GM23338 (cell line): ENCODE measurements around the gene GRIN3B. TPM values are rescaled to one million over a fixed set of nuclear protein-coding genes. Genes with fewer than 3 reads are reported as not detected.
A peak's percentile ranks its signal among the peaks of the same experiment; 100 is the strongest.

Experiments
- ATAC-seq: fragments of 200-7000 bp; cut with Tn5 transposase; 3 replicates; pipeline ENCODE4 v1.9.1; 2020
- DNase-seq: peaks from one replicate; pipeline ENCODE4 v3.0.0-alpha.2; 2015; ENCODE audit warnings: low spot score
- H2AFZ ChIP-seq: fragments of 200-600 bp; sonication (generic); 2 replicates; pipeline ENCODE4 v1.8.0; 2016; ENCODE audit warnings: antibody characterized with exemption, mild to moderate bottlenecking, moderate library complexity
- H3F3A ChIP-seq: fragments of 200-600 bp; sonication (generic); replicated peaks from 2 replicates; pipeline ENCODE4 v1.8.0; 2017; ENCODE audit warnings: antibody characterized with exemption, mixed run types, low read depth
- H3K27ac ChIP-seq: fragments of 200-600 bp; sonication (generic); 2 replicates; pipeline ENCODE4 v1.6.1; 2016; ENCODE audit warnings: low read depth
- H3K27me3 ChIP-seq: fragments of 200-600 bp; sonication (generic); 2 replicates; pipeline ENCODE4 v1.8.0; 2016; ENCODE audit warnings: mild to moderate bottlenecking, mixed run types, moderate library complexity; ENCODE audit not compliant: insufficient read depth
- H3K36me3 ChIP-seq: fragments of 200-600 bp; sonication (generic); 2 replicates; pipeline ENCODE4 v1.8.0; 2016; ENCODE audit warnings: mild to moderate bottlenecking; ENCODE audit not compliant: insufficient read depth
- H3K4me1 ChIP-seq: fragments of 200-600 bp; sonication (generic); 2 replicates; pipeline ENCODE4 v1.8.0; 2016; ENCODE audit warnings: mild to moderate bottlenecking, moderate library complexity; ENCODE audit not compliant: insufficient read depth
- H3K4me2 ChIP-seq: fragments of 200-600 bp; sonication (generic); 2 replicates; pipeline ENCODE4 v1.7.1; 2017; ENCODE audit warnings: mixed run types
- H3K4me3 ChIP-seq: fragments of 200-600 bp; sonication (generic); 2 replicates; pipeline ENCODE4 v1.6.1; 2016; ENCODE audit warnings: mixed run types
- H3K79me2 ChIP-seq: fragments of 200-600 bp; sonication (generic); replicated peaks from 2 replicates; pipeline ENCODE4 v1.8.0; 2017; ENCODE audit warnings: mild to moderate bottlenecking; ENCODE audit not compliant: insufficient read depth
- H3K9me2 ChIP-seq: fragments of 200-600 bp; sonication (generic); 2 replicates; pipeline ENCODE4 v1.8.0; 2017; ENCODE audit not compliant: insufficient read depth
- H4K20me1 ChIP-seq: fragments of 200-600 bp; sonication (generic); replicated peaks from 2 replicates; pipeline ENCODE4 v1.8.0; 2017; ENCODE audit warnings: mild to moderate bottlenecking; ENCODE audit not compliant: insufficient read depth
- H3K27ac Mint-ChIP-seq: 2 replicates; pipeline ENCODE4 v1.8.0; 2020; ENCODE audit warnings: inconsistent platforms, mild to moderate bottlenecking, moderate library complexity, mixed read lengths
- H3K27me3 Mint-ChIP-seq: 3 replicates; pipeline ENCODE4 v1.8.0; 2022; ENCODE audit warnings: low read depth, mild to moderate bottlenecking, moderate library complexity, mixed read lengths, inconsistent platforms; ENCODE audit not compliant: insufficient read depth, poor library complexity
- H3K36me3 Mint-ChIP-seq: 3 replicates; pipeline ENCODE4 v1.8.0; 2021; ENCODE audit warnings: low read depth, mild to moderate bottlenecking, inconsistent platforms, moderate library complexity, mixed read lengths
- H3K4me1 Mint-ChIP-seq: 3 replicates; pipeline ENCODE4 v1.8.0; 2020; ENCODE audit warnings: mild to moderate bottlenecking, inconsistent platforms, mixed read lengths
- H3K4me3 Mint-ChIP-seq: 3 replicates; pipeline ENCODE4 v1.8.0; 2021; ENCODE audit warnings: moderate library complexity, mild to moderate bottlenecking, inconsistent platforms, mixed read lengths
- H3K9me3 Mint-ChIP-seq: 3 replicates; pipeline ENCODE4 v1.8.0; 2020; ENCODE audit warnings: moderate library complexity, mild to moderate bottlenecking, inconsistent platforms, mixed read lengths
- CREB1 ChIP-seq: fragments of 250-450 bp; sonication (Bioruptor Pico); IDR thresholded peaks from 2 replicates; pipeline ENCODE4 v1.5.0; 2020; ENCODE audit warnings: low read depth, mild to moderate bottlenecking, moderate library complexity
- ETS1 ChIP-seq: IDR thresholded peaks from 2 replicates; pipeline ENCODE4 v1.6.1; 2016; ENCODE audit warnings: antibody characterized with exemption
- EZH2phosphoT487 ChIP-seq: fragments of 200-600 bp; sonication (generic); IDR thresholded peaks from one replicate; pipeline ENCODE4 v1.8.1; 2018; ENCODE audit warnings: antibody characterized with exemption; ENCODE audit not compliant: unreplicated experiment
- POLR2AphosphoS5 ChIP-seq: IDR thresholded peaks from 2 replicates; pipeline ENCODE4 v1.6.1; 2016; ENCODE audit warnings: antibody characterized with exemption, low read depth
- REST ChIP-seq: IDR thresholded peaks from one replicate; pipeline ENCODE4 v1.6.1; 2018; ENCODE audit warnings: antibody characterized with exemption; ENCODE audit not compliant: unreplicated experiment
- STAT1 ChIP-seq: IDR thresholded peaks from one replicate; pipeline ENCODE4 v1.6.1; 2016; ENCODE audit warnings: antibody characterized with exemption; ENCODE audit not compliant: unreplicated experiment
- ZNF114 ChIP-seq: fragments of 250-450 bp; sonication (Bioruptor Pico); IDR thresholded peaks from 2 replicates; pipeline ENCODE4 v1.5.0; 2020; ENCODE audit warnings: mild to moderate bottlenecking, moderate library complexity
- ZNF331 ChIP-seq: fragments of 250-450 bp; sonication (Bioruptor Pico); IDR thresholded peaks from 2 replicates; pipeline ENCODE4 v1.5.0; 2020; ENCODE audit warnings: low read depth, mild to moderate bottlenecking, moderate library complexity
- polyA plus RNA-seq: library from polyadenylated mRNA; unstranded; fragments of >200 nt; fragmentation: Nextera tagmentation; extraction: Ambion mirVana; gene quantifications from 2 replicates; pipeline ENCODE4 v1.2.1, GENCODE V29; 2016
- total RNA-seq: library from RNA; depleted of rRNA; stranded (reverse); fragments of >200 nt; shearing (Covaris generic); gene quantifications from 2 replicates; pipeline ENCODE4 v1.2.3, GENCODE V29; 2014

Gene GRIN3B
- total and polyA plus RNA-seq, 2 experiments from 2014 or later = 0.11 to 2.8 TPM

GRCh38 chr19:984165-984967 is 15.9 kb upstream of the GRIN3B start, which contains the start of gene WDR18:
TSS of gene WDR18 (plus strand) at chr19:984345. CDS start at chr19:984354, 9 bp downstream.
- peak within 1 kb of the TSS; percentile 98 for H3K4me3 ChIP-seq
- peak within 1 kb of the TSS; percentile 99 for H3K27ac ChIP-seq
- TF ChIP-seq REST = no peak
- no peak for TF ChIP-seq ZNF114 (CRISPR knock-in tag)
- TF ChIP-seq POLR2AphosphoS5 = peak; percentile 66
- TF ChIP-seq ETS1 = peak; percentile 85; the same call in 1 of the 2 replicates
- no peak for TF ChIP-seq STAT1
- peak; percentile 96 for TF ChIP-seq CREB1 (CRISPR knock-in tag)
- peak within 1 kb of the TSS; percentile 87 for H3K4me2 ChIP-seq
- ATAC-seq (peak; percentile 61), DNase-seq (peak; percentile 93)
- peaks cover 18% of the 10 kb centered on the region; the same call in 2 of the 3 replicates for H3K4me1 Mint-ChIP-seq
- peaks cover 7% of the 10 kb centered on the region; the same call in 1 of the 2 replicates for H3K4me1 ChIP-seq
- no peaks in the 10 kb centered on the region for H3K27me3 ChIP-seq
- H4K20me1 ChIP-seq = no peaks in the 10 kb centered on the region
- no peak within 1 kb of the TSS for H2AFZ ChIP-seq
- H3K27ac Mint-ChIP-seq = peak within 1 kb of the TSS; percentile 100
- H3K27me3 Mint-ChIP-seq = peaks cover 33% of the 10 kb centered on the region
- H3K36me3 ChIP-seq = 0 out of 2 replicates have a peak, but pooled peaks cover 5% of the 10 kb centered on the region
- H3K79me2 ChIP-seq = peaks cover 9% of the 10 kb centered on the region
- H3K9me2 ChIP-seq = no peaks in the 10 kb centered on the region
- H3K9me3 Mint-ChIP-seq = no peaks in the 10 kb centered on the region
- H3K4me3 Mint-ChIP-seq = peak within 1 kb of the TSS; percentile 95
- H3K36me3 Mint-ChIP-seq = peaks cover 32% of the 10 kb centered on the region
- peaks cover 29% of the 10 kb centered on the region for H3F3A ChIP-seq

- H3K36me3 ChIP-seq = peaks cover 5% of the 10 kb centered on the region; the same call in 1 of the 2 replicates
- Mint-ChIP-seq H3K36me3 (peaks cover 39% of the 10 kb centered on the region), H3K27me3 (peaks cover 25% of the 10 kb centered on the region), H3K4me3 (no peak overlapping the region), H3K27ac (no peak overlapping the region), H3K4me1 (peaks cover 9% of the 10 kb centered on the region; the same call in 2 of the 3 replicates), H3K9me3 (no peaks in the 10 kb centered on the region)
- H4K20me1 ChIP-seq = no peaks in the 10 kb centered on the region; the same call in 1 of the 2 replicates
- H3K4me1 ChIP-seq = no peaks in the 10 kb centered on the region
- no peak overlapping the region for H3K27ac ChIP-seq
- no peaks in the 10 kb centered on the region for H3K27me3 ChIP-seq
- ATAC-seq (no peak), DNase-seq (no peak)
- H3K4me2 ChIP-seq = no peak overlapping the region
- no peak overlapping the region for H2AFZ ChIP-seq
- H3K79me2 ChIP-seq = peaks cover 9% of the 10 kb centered on the region
- no peak overlapping the region for H3K4me3 ChIP-seq
- no peaks in the 10 kb centered on the region for H3K9me2 ChIP-seq
- H3F3A ChIP-seq = peaks cover 32% of the 10 kb centered on the region
- no peak for TF ChIP-seq EZH2phosphoT487
- TF ChIP-seq POLR2AphosphoS5 = no peak
- no peak for TF ChIP-seq REST
- TF ChIP-seq ZNF331 (CRISPR knock-in tag) = no peak
These were observed 14.1 kb upstream of the GRIN3B start for GRCh38 chr19:986083-986482.
